GM12891 (cell line): Measurements from ENCODE around the gene FNDC3B.

ENCODE experiments used
- PAX5 ChIP-seq: IDR thresholded peaks from 2 replicates; pipeline ENCODE4 v1.6.1; 2011; ENCODE audit warnings: low read length, moderate library complexity, mild to moderate bottlenecking; ENCODE audit not compliant: insufficient read depth, severe bottlenecking
- POLR2A ChIP-seq: IDR thresholded peaks from 2 replicates; pipeline ENCODE4 v1.6.1; 2011; ENCODE audit warnings: low read depth, low read length, control low read depth
- POLR2AphosphoS5 ChIP-seq: IDR thresholded peaks from 2 replicates; pipeline ENCODE4 v1.6.1; 2011; ENCODE audit warnings: low read depth, low read length, control low read depth
- SPI1 ChIP-seq: IDR thresholded peaks from 2 replicates; pipeline ENCODE4 v1.6.1; 2011; ENCODE audit warnings: low read depth, low read length, control low read depth
- TAF1 ChIP-seq: IDR thresholded peaks from 2 replicates; pipeline ENCODE4 v1.6.1; 2011; ENCODE audit warnings: low read depth, low read length, control low read depth

- TF ChIP-seq POLR2AphosphoS5 (no peak), POLR2A (no peak), SPI1 (no peak), TAF1 (no peak), PAX5 (no peak)
These were observed 28.6 kb downstream of the FNDC3B start for GRCh38 chr3:172067837-172068440.
